CD4-positive, alpha-beta T cell treated with Interleukin-15 for 4 hours (primary cell): Measurements from ENCODE around the gene PTER.

Experiments
- DNase-seq: peaks from one replicate; pipeline ENCODE4 v3.0.0-alpha.2; 2020; ENCODE audit warnings: low spot score

The PTER gene

DNA sequence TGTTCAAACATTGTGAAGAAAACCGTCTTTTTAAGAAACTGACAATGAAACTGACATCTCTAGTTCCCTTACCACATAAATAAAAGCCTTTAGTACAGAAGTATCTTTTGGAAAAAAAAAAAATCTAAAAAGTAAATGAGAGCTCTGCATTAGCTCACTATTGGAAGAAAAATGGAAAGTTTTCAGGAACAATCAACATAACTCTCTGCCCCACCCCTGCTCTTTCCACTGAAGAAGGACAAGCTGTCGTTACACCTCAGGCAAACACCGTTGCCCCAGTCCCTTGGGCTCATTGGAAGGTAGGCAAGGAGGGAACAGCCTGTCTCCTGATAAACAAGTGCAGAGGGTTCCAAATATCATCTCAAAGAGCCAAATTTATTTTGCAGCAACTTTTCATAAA is 107.3 kb downstream of the PTER start:
- DNase-seq = no peak

DNA sequence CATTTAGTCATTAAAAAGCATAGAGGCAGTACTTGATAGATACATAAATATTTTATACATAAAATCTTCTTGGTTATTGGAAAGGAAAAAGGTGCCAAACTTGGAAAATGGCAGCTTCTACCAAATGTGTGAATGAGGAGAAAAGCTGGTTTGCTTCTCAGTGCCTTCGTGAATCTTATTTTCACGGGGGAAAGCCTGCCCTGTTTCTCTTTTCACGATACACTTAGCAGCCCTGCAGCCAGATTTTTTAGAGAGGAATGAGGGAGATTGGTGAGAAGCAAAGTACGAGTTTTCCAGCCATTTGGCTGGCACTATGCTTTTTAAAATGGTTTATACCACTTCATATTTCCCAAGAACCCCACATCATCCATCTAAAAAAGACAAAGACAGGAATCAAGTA is 107.8 kb downstream of the PTER start:
- DNase-seq = no peak

DNA sequence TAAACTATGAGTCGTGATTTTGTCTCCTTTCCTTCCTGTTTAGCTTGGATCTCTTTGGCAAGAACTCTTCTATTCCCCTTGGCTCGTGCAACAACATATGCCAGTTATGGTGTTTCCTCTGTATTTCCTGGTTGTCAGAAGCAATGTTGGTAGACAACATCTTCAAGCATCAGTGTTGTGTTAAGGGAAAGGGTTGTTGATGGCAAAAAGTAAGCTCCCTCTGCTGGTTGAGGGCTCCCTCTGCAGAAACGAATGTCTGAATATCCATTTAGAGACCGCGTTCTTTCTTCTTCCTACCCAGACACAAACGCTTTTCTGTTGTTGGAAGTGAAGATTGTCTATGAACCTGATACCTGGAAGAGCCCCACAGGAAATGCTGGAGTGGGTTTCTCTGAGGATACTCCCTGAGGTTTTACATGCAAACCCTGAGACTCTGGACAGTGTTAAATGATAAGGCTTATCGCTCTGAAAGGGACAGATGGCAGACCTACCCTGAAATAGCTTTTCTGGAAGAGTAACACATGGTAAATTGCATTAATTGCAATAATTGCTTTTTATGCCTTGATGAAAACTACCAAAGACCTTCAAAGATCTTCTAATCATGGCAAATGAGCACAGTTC is 108.4 kb downstream of the PTER start:
- DNase-seq = peak; percentile 6

DNA sequence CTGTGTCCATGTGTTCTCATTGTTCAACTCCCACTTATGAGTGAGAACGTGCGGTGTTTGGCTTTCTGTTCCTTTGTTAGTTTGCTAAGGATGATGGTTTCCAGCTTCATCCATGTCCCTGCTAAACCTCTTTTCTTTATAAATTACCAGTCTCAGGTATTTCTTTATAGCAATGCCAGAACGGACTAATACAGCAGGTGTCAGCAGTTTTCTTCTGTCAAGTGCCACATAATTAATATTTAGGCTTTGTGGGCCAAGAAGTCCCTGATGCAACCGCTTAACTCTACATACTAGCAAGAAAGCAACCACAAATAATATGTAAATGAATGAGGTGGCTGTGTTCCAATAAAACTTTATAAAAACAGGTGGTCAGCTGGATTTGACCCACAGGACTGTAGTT is 111.2 kb downstream of the PTER start:
- no peak for DNase-seq

DNA sequence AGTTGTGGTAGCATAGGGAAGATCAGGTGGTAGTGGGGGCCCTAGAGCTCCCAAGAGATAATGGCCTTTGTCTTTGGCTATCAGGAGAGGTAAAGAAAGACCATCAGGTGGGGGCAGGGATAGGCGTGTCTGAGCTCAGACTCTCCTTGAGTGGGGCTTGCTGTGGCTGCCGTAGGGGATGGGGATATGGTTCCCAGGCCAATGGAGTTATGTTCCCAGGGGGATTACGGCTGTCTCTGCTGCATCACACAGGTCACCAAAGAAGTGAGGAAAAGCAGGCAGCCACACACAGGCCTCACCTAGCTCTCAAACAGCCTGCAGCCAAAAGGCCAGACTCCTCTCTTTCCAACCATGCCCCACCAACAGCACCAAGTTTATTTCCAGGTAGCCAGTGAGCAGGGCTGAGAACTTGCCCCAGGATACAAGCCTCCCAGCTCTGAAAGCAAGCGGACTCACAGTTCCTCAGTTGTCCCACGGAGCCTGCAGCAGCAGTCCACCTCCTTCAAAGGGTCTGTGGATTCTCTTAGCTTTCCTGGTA is 122.5 kb downstream of the PTER start:
- no peak for DNase-seq

DNA sequence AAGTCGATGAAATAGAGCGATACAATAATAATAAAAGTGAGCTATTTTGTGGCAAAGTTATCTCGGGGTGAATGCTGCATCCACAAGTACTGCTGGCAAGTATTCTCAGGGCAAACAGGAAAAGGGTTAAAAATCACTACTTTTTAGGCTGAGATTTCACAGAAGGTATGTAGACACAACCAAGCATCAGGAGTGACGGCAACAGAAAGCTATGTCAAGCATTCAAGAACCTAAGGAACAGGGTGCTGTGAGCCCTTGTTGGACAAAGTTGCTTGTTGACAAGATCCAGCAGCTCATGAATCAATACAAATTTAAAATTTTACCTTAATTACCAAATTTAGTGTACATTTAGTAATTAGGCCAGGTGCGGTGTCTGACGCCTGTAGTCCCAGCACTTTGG is 126.1 kb downstream of the PTER start:
- no peak for DNase-seq
